GM13977 (cell line): ENCODE measurements around the gene VPS52.

ENCODE experiments used
- DNase-seq: peaks from one replicate; pipeline ENCODE4 v3.0.0; 2012; ENCODE audit warnings: low spot score
- CTCF ChIP-seq: IDR thresholded peaks from 2 replicates; pipeline ENCODE4 v1.5.1; 2012; ENCODE audit warnings: mild to moderate bottlenecking, control low read depth; ENCODE audit not compliant: insufficient read depth; ENCODE audit errors: extremely low read depth, missing control alignments
- in situ Hi-C: fragments of 300-500 bp; cut with MboI; formaldehyde crosslinking; loops from one replicate; pipeline ENCODE4 v1.12.0; 2022; ENCODE audit warnings: low sequenced_read_pairs, low pct_unique_long_range_greater_than_20kb, mixed read lengths, inconsistent platforms; ENCODE audit not compliant: unreplicated experiment

Gene VPS52

GRCh38 chr6:33215271-33216116 is 56.2 kb downstream of the VPS52 start:
- TF ChIP-seq CTCF = no peak
- DNase-seq = no peak
- in situ Hi-C loops = no loop called here

GRCh38 chr6:33213989-33214335 is 57.7 kb downstream of the VPS52 start:
- peak; percentile 21 for DNase-seq
- no peak for TF ChIP-seq CTCF
- in situ Hi-C loops = no loop called here

- TF ChIP-seq CTCF = no peak
- DNase-seq = peak; percentile 51
- in situ Hi-C loops = no loop called here
Observed at GRCh38 chr6:33213166-33213988, 58.3 kb downstream of the VPS52 start.

GRCh38 chr6:33212857-33213165 is 58.9 kb downstream of the VPS52 start:
- DNase-seq = peak; percentile 6
- TF ChIP-seq CTCF = no peak
- in situ Hi-C loops = no loop called here

GRCh38 chr6:33211666-33212422 is 59.8 kb downstream of the VPS52 start:
- DNase-seq = peak; percentile 11
- in situ Hi-C loops = no loop called here
- TF ChIP-seq CTCF = no peak

GRCh38 chr6:33211136-33211535 is 60.5 kb downstream of the VPS52 start:
- in situ Hi-C loops = no loop called here
- DNase-seq = no peak

More at GRCh38 chr6:33211136-33211535, 60.5 kb downstream of the VPS52 start:
- TF ChIP-seq CTCF = no peak
